GM12878 (cell line): Measurements from ENCODE around the gene POU6F2. TPM values are rescaled to one million over a fixed set of nuclear protein-coding genes. Genes with fewer than 3 reads are reported as not detected.

Source experiments
- ATAC-seq: fragments of 200-7000 bp; cut with Tn5 transposase; 3 replicates; pipeline ENCODE4 v1.9.1; 2020; ENCODE audit warnings: mild to moderate bottlenecking, moderate library complexity
- BruUV-seq: library from RNA; stranded (reverse); fragments of 400-500 nt; replicated peaks from 2 replicates; lab custom pipeline; 2021; lab: Mats Ljungman, UMichigan
- CTCF ChIA-PET: fragments of 300-600 bp; sonication (Branson Sonifier 250); formaldehyde crosslinking; extraction: SDS; loops from one replicate; lab custom pipeline; 2021; ENCODE audit warnings: inconsistent platforms; lab: Yijun Ruan, JAX
- POLR2A ChIA-PET: fragments of 350-600 bp; formaldehyde crosslinking; extraction: SDS; loops from one replicate; lab custom pipeline; 2021; ENCODE audit warnings: inconsistent platforms; lab: Charles Lee
- RAD21 ChIA-PET: fragments of 300-600 bp; sonication (Branson Sonifier 250); formaldehyde crosslinking; loops from one replicate; lab custom pipeline; 2023; ENCODE audit warnings: antibody characterized with exemption; ENCODE audit not compliant: unreplicated experiment; lab: Charles Lee
- SMC1A ChIA-PET: fragments of 300-600 bp; sonication (Branson Sonifier 250); formaldehyde crosslinking; loops from one replicate; lab custom pipeline; 2023; ENCODE audit not compliant: unreplicated experiment, uncharacterized antibody; lab: Charles Lee
- DNase-seq: peaks from one replicate; pipeline ENCODE4 v3.0.0-alpha.2; 2011; ENCODE audit warnings: low read depth, low spot score
- FAIRE-seq: peaks from 3 replicates; lab custom pipeline; 2011; peaks lifted over from hg19 to GRCh38; lab: Jason Lieb, UNC
- H2AFZ ChIP-seq: 2 replicates; pipeline ENCODE4 v1.6.0; 2011; ENCODE audit warnings: low read depth, low read length, control low read depth; ENCODE audit not compliant: control insufficient read depth
- H3K27ac ChIP-seq: 2 replicates; pipeline ENCODE4 v1.5.1; 2011; ENCODE audit warnings: control low read depth; ENCODE audit not compliant: control insufficient read depth, insufficient read depth
- H3K27me3 ChIP-seq, 2 experiments: replicated peaks in 1 of 2; 2 replicates each; pipeline versions ENCODE4 v1.6.0 to v1.6.1; 2011; ENCODE audit warnings: low read length in 1 of 2; ENCODE audit not compliant: control insufficient read depth in 2 of 2, insufficient read depth in 2 of 2
- H3K36me3 ChIP-seq, 2 experiments: 2 replicates each; pipeline ENCODE4 v1.5.1; 2011; ENCODE audit warnings: low read length in 1 of 2; ENCODE audit not compliant: control insufficient read depth in 2 of 2, insufficient read depth in 2 of 2
- H3K4me1 ChIP-seq: 2 replicates; pipeline ENCODE4 v1.6.1; 2011; ENCODE audit warnings: mild to moderate bottlenecking, low read length, moderate library complexity, mixed read lengths; ENCODE audit not compliant: control insufficient read depth, insufficient read depth
- H3K4me2 ChIP-seq: 2 replicates; pipeline ENCODE4 v1.6.0; 2011; ENCODE audit warnings: control low read depth; ENCODE audit not compliant: control insufficient read depth, insufficient read depth
- H3K4me3 ChIP-seq: fragments of 200-600 bp; sonication (generic); 2 replicates; pipeline ENCODE4 v1.5.1; 2016
- H3K79me2 ChIP-seq: 2 replicates; pipeline ENCODE4 v1.6.0; 2011; ENCODE audit warnings: low read length; ENCODE audit not compliant: control insufficient read depth, insufficient read depth
- H3K9ac ChIP-seq: 2 replicates; pipeline ENCODE4 v1.8.0; 2011; ENCODE audit warnings: low read length, control low read depth, mixed read lengths; ENCODE audit not compliant: control insufficient read depth, insufficient read depth
- H3K9me3 ChIP-seq: replicated peaks from 3 replicates; pipeline ENCODE4 v1.5.1; 2011; ENCODE audit warnings: mild to moderate bottlenecking, low read length; ENCODE audit not compliant: control insufficient read depth, insufficient read depth
- H4K20me1 ChIP-seq: 2 replicates; pipeline ENCODE4 v1.6.0; 2011; ENCODE audit not compliant: control insufficient read depth, insufficient read depth
- CUX1 ChIP-seq: IDR thresholded peaks from 2 replicates; pipeline ENCODE4 v1.6.1; 2012; ENCODE audit warnings: improper control_type of control experiment, low read depth, low read length; ENCODE audit not compliant: insufficient replicate concordance
- MLLT1 ChIP-seq: fragments of 450-650 bp; IDR thresholded peaks from 2 replicates; pipeline ENCODE4 v1.6.1; 2016; ENCODE audit warnings: mild to moderate bottlenecking
- MXI1 ChIP-seq: fragments of 150-350 bp; IDR thresholded peaks from 2 replicates; pipeline ENCODE4 v1.6.1; 2011; ENCODE audit warnings: low read depth, mild to moderate bottlenecking, inconsistent platforms, low read length, improper control_type of control experiment
- NKRF ChIP-seq: fragments of 450-650 bp; conservative IDR thresholded peaks from 2 replicates; pipeline ENCODE4 v1.6.1; 2017; ENCODE audit warnings: mild to moderate bottlenecking, moderate library complexity
- RCOR1 ChIP-seq: conservative IDR thresholded peaks from 2 replicates; pipeline ENCODE4 v1.6.1; 2012; ENCODE audit warnings: low read depth, low read length, improper control_type of control experiment
- RUNX3 ChIP-seq: IDR thresholded peaks from 2 replicates; pipeline ENCODE4 v1.6.1; 2012; ENCODE audit warnings: low read length, inconsistent platforms
- USF2 ChIP-seq: IDR thresholded peaks from 2 replicates; pipeline ENCODE4 v1.6.1; 2011; ENCODE audit warnings: low read depth, low read length, improper control_type of control experiment, borderline replicate concordance
- ZNF274 ChIP-seq: IDR thresholded peaks from one replicate; pipeline ENCODE4 v1.8.0; 2011; ENCODE audit not compliant: insufficient read length, insufficient read depth
- WGBS: methylation state at CpG from one replicate; pipeline ENCODE4 v1.1.6; 2016; ENCODE audit warnings: low lambda C conversion rate; ENCODE audit not compliant: insufficient replicate concordance, insufficient coverage; ENCODE audit errors: missing lambda C conversion rate; 5-methylcytosine and 5-hydroxymethylcytosine counted together
- in situ Hi-C: fragments of 300-500 bp; cut with MboI; formaldehyde crosslinking; loops from 9 replicates; pipeline ENCODE4 v1.14.3; 2018; ENCODE audit warnings: mixed read lengths
- intact Hi-C: fragments of 100-400 bp; cut with micrococcal nuclease; formaldehyde crosslinking; loops from one replicate; pipeline ENCODE4 v1.14.2; 2022; ENCODE audit not compliant: unreplicated experiment
- polyA plus RNA-seq, 11 experiments: library from polyadenylated mRNA; depleted of rRNA in 4 of 11; unstranded in 6 of 11; stranded (reverse) in 5 of 11; fragments of >200 nt; fragmentation: Nextera tagmentation in 4 of 11; fragmentation: Illumina TruSeq in 1 of 11; extraction: Ambion mirVana in 4 of 11; extraction: Trizol in 1 of 11; gene quantifications; 1 replicate in 1 of 11; 2 replicates in 10 of 11; pipeline versions ENCODE4 v1.2.1 to v1.2.3, GENCODE V29; 2011 to 2016; ENCODE audit warnings: inconsistent platforms in 2 of 11, missing spikeins in 2 of 11, low read depth in 1 of 11
- total RNA-seq, 4 experiments: library from RNA; depleted of rRNA in 3 of 4; stranded (reverse); fragments of >200 nt in 3 of 4; fragmentation: Illumina TruSeq in 1 of 4; extraction: Trizol in 1 of 4; gene quantifications; 2 replicates each; pipeline versions ENCODE4 v1.2.1 to v1.2.3, GENCODE V29; 2013 to 2021

Gene POU6F2
- total and polyA plus RNA-seq, 10 of the 15 experiments (the other 5 are each of a cell fraction or from before 2014, with no cell fraction given) = 0.10 TPM; not detected in 9

GRCh38 chr7:38936641-38937040 lies 41.1 kb upstream of the POU6F2 start:
- Histone ChIP-seq H3K79me2 (no peaks in the 10 kb centered on the region), H3K27me3 (no peaks in the 10 kb centered on the region; a peak in 1 of 4 replicates), H3K36me3 (no peaks in the 10 kb centered on the region), H3K4me3 (no peak overlapping the region), H3K4me1 (no peaks in the 10 kb centered on the region), H3K27ac (no peak overlapping the region), H4K20me1 (no peaks in the 10 kb centered on the region), H2AFZ (no peak overlapping the region), H3K9me3 (no peaks in the 10 kb centered on the region), H3K9ac (no peak overlapping the region), H3K4me2 (no peak overlapping the region)
- RAD21 ChIA-PET = interaction anchor here (1.2 kb wide), 1 partner anchor 526 kb away, joined by 4 read pairs; no protein-coding TSS in a partner anchor
- CTCF ChIA-PET = interaction anchor here (0.7 kb wide), 1 partner anchor 726 kb away, joined by 3 read pairs; no protein-coding TSS in a partner anchor
- TF ChIP-seq RCOR1 = no peak
- no peak for TF ChIP-seq MXI1
- TF ChIP-seq NKRF = no peak
- no peak for TF ChIP-seq RUNX3
- TF ChIP-seq ZNF274 = no peak
- TF ChIP-seq MLLT1 = no peak
- no peak for TF ChIP-seq CUX1
- no peak for TF ChIP-seq USF2
- ATAC-seq (no peak), DNase-seq (no peak), FAIRE-seq (no peak)
- in situ Hi-C loops (no loop called here), intact Hi-C loops (no loop called here)
- no TSS peak for BruUV-seq
- SMC1A ChIA-PET = interaction anchor here (1.2 kb wide), 1 partner anchor 529 kb away, joined by 3 read pairs; no protein-coding TSS in a partner anchor
- POLR2A ChIA-PET = no interaction called here
- 0% methylated on average over 1 of the region's 1 CpG for WGBS
